ENCODE data around the gene TAF6. TPM values are rescaled to one million over a fixed set of nuclear protein-coding genes. Genes with fewer than 3 reads are reported as not detected.
A peak's percentile ranks its signal among the peaks of the same experiment; 100 is the strongest.

TAF6 gene
- total RNA-seq (10 to 100 TPM; 35.9 to 66.1 (median 57.5) TPM), polyA plus RNA-seq (10 to 100 TPM; 43.1 to 52.1 TPM)
- long read RNA-seq, donor 1, transcript TAF6-211 (15 exons, 2,464 nt) = major isoform, 30 of 78 reads
- long read RNA-seq, donor 1, transcript TAF6-209 (15 exons, 2,297 nt) = minor isoform, 6 of 78 reads
- long read RNA-seq, donor 1, partial matches to known transcripts = 22 of 78 reads
- long read RNA-seq, donor 1, other reads (novel, unspliced or antisense) = 17 of 78 reads
- long read RNA-seq, donor 2, partial matches to known transcripts = 0 of 10 reads
- long read RNA-seq, donor 2, other reads (novel, unspliced or antisense) = 0 of 10 reads
- long read RNA-seq, donor 3, transcript TAF6-211 (15 exons, 2,464 nt) = major isoform, 55 of 127 reads
- long read RNA-seq, donor 3, transcript TAF6-209 (15 exons, 2,297 nt) = minor isoform, 9 of 127 reads
- long read RNA-seq, donor 3, partial matches to known transcripts = 34 of 127 reads
- long read RNA-seq, donor 3, other reads (novel, unspliced or antisense) = 27 of 127 reads

- Histone ChIP-seq H3K4me3 (peak within 1 kb of the TSS; percentile 86), H3K27me3 (no peaks in the 10 kb centered on the region), H3K4me1 (ENCODE audit: insufficient read depth) (no peaks in the 10 kb centered on the region), H3K27ac (peak within 1 kb of the TSS; percentile 70 to 90), H3K9me3 (no peaks in the 10 kb centered on the region), H3K36me3 (no peaks in the 10 kb centered on the region)
- peak; percentile 95 to 98 (median 96) for DNase-seq
- intact Hi-C loops (cut with DNase I) = no loop called here
- WGBS, 3 donors = 0 to 1% (median 0%) methylated on average over 43 to 49 of the region's 49 CpGs
- TF ChIP-seq POLR2A (IDR thresholded peaks at IDR 0.05) (peak; percentile 61), CTCF (IDR thresholded peaks at IDR 0.05) (no peak)
These were observed at the start of gene TAF6, which contains the start of gene CNPY4 for GRCh38 chr7:100119072-100119969. Gene TAF6, minus strand, starts transcription at chr7:100119358. Its CDS starts 5,149 bp downstream, at chr7:100114209. Gene CNPY4, plus strand, starts transcription at chr7:100119634. Its CDS starts 111 bp downstream, at chr7:100119745.

- Histone ChIP-seq H3K27ac (peak overlapping the region in 1 of 2 donors; percentile 59), H3K36me3 (no peaks in the 10 kb centered on the region), H3K9me3 (no peaks in the 10 kb centered on the region), H3K4me1 (ENCODE audit: insufficient read depth) (peaks cover 6% of the 10 kb centered on the region), H3K4me3 (peak overlapping the region; percentile 43), H3K27me3 (no peaks in the 10 kb centered on the region)
- no peak for TF ChIP-seq POLR2A (IDR thresholded peaks at IDR 0.05)
- no peak for TF ChIP-seq EP300 (IDR thresholded peaks at IDR 0.05)
- no peak for TF ChIP-seq CTCF (IDR thresholded peaks at IDR 0.05)
- 2 to 4% (median 3%) methylated on average over 11 of the region's 11 CpGs for WGBS, 3 donors
- intact Hi-C loops (cut with DNase I) = no loop called here
- DNase-seq = peak in 4 of 5 donors; percentile 36 to 53 (median 47)
These were observed 48.8 kb upstream of the TAF6 start for GRCh38 chr7:100167912-100168323.

- H3K27me3 ChIP-seq = no peaks in the 10 kb centered on the region
- 51 to 56% (median 55%) methylated on average over 14 of the region's 14 CpGs for WGBS, 3 donors
- intact Hi-C loops (cut with DNase I) = no loop called here
- peaks cover 6% of the 10 kb centered on the region for H3K4me1 ChIP-seq (ENCODE audit: insufficient read depth)
- no peak overlapping the region for H3K4me3 ChIP-seq
- TF ChIP-seq CTCF (IDR thresholded peaks at IDR 0.05) (no peak), POLR2A (IDR thresholded peaks at IDR 0.05) (no peak), EP300 (IDR thresholded peaks at IDR 0.05) (no peak)
- H3K27ac ChIP-seq = no peak overlapping the region
- DNase-seq = peak in 1 of 5 donors; percentile 10
- H3K36me3 ChIP-seq = no peaks in the 10 kb centered on the region
- H3K9me3 ChIP-seq = no peaks in the 10 kb centered on the region
These were observed 48.1 kb upstream of the TAF6 start for GRCh38 chr7:100166970-100167911.
